Upper lobe of right lung (tissue), 1 donor: Measurements from ENCODE around the gene EML5. TPM values are rescaled to one million over a fixed set of nuclear protein-coding genes. Genes with fewer than 3 reads are reported as not detected.

ENCODE experiments used
- ATAC-seq: fragments of 200-7000 bp; cut with Tn5 transposase; one replicate; pipeline ENCODE4 v1.9.1; 2020; ENCODE audit warnings: mild to moderate bottlenecking, moderate library complexity
- DNase-seq: peaks from one replicate; pipeline ENCODE4 v3.0.0-alpha.2; 2020
- H3K27ac ChIP-seq: fragments of 200-600 bp; one replicate; pipeline ENCODE4 v1.8.0; 2022
- H3K27me3 ChIP-seq: fragments of 200-600 bp; one replicate; pipeline ENCODE4 v1.8.0; 2022; ENCODE audit warnings: mild to moderate bottlenecking
- H3K36me3 ChIP-seq: fragments of 200-600 bp; one replicate; pipeline ENCODE4 v1.8.0; 2022
- H3K4me1 ChIP-seq: fragments of 200-600 bp; one replicate; pipeline ENCODE4 v1.8.0; 2022
- H3K4me3 ChIP-seq: fragments of 200-600 bp; one replicate; pipeline ENCODE4 v1.8.0; 2022; ENCODE audit warnings: mild to moderate bottlenecking
- H3K9me3 ChIP-seq: fragments of 200-600 bp; one replicate; pipeline ENCODE4 v1.8.0; 2022
- CTCF ChIP-seq: fragments of 200-600 bp; IDR thresholded peaks from one replicate; pipeline ENCODE4 v1.8.0; 2022; ENCODE audit warnings: antibody characterized with exemption
- intact Hi-C: fragments of 100-400 bp; cut with DNase I; formaldehyde crosslinking; loops from one replicate; pipeline ENCODE4 v1.11.0; 2022
- total RNA-seq: library from RNA; stranded (reverse); fragmentation: NEBNext Ultra II Directional; extraction: Animal tissue kit (Norgen Biotek cat#: 25700); gene quantifications from one replicate; pipeline ENCODE4 v1.2.1, GENCODE V29; 2021
- donor health status: DM: no; HTN: yes; CAD: no; lungs with severe emphysema.

The EML5 gene
- total RNA-seq, 1 donor from 2014 or later = 2.3 TPM

DNA sequence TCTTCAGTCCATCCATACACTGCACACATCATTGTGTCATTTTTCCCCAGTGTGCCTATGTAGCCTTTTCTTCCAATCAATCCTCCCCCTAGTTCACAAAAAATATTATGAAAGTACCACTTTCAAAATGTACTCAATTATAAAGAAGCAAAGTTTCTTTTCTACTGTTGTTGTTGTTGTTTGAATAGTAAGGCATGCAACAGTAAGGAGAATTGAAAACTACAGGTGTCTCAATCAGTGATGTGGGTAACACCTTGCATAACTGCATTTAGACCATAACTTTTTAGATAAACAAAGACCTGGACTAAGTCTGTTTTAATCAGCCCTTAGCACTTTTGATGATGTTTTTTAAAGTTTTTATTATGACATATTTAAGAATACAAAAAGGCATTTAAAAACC is 104.4 kb downstream of the EML5 start:
- intact Hi-C loops = no loop called here
- ATAC-seq = no peak

GRCh38 chr14:88683119-88683518 is 109.6 kb downstream of the EML5 start:
- ATAC-seq = no peak
- Histone ChIP-seq H3K4me1 (no peaks in the 10 kb centered on the region), H3K27ac (no peak overlapping the region), H3K27me3 (no peaks in the 10 kb centered on the region), H3K9me3 (no peaks in the 10 kb centered on the region), H3K36me3 (no peaks in the 10 kb centered on the region), H3K4me3 (no peak overlapping the region)
- intact Hi-C loops = no loop called here
- no peak for TF ChIP-seq CTCF
- DNase-seq = no peak

More for the DNA sequence above, 104.4 kb downstream of the EML5 start:
- TF ChIP-seq CTCF = no peak
- Histone ChIP-seq H3K27me3 (no peaks in the 10 kb centered on the region), H3K36me3 (no peaks in the 10 kb centered on the region), H3K4me3 (no peak overlapping the region), H3K9me3 (no peaks in the 10 kb centered on the region), H3K4me1 (no peaks in the 10 kb centered on the region), H3K27ac (no peak overlapping the region)
- DNase-seq = no peak

DNA sequence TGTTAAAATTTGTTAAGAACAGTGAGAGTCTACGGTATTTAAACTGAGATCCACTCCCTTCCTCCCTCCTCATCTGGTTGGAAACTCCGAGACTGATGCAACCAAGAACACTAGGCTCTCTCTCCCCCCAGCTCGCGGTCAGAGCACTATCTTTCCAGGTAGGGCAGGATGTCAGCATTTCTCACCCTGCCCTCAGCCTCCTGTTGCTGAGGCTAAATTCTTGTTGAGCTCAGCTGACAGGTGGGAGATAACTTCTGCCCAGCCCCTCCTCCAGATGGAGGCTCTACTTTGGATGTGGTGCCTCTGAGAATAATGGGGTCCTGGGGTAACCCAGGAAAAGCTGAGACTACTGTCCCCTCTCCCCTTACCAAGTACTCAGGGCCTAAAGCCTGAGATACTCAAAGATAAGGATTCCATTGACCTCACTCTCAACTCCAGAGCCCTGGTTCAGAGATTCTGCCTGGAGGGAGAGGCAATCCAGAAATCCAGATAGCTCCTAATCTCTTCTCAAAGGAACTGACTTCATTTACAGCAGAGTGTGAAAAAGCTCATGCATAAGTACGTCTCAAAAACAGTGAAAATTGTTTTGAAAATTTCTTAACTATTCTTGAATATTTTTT is 110.1 kb downstream of the EML5 start:
- intact Hi-C loops = no loop called here
- Histone ChIP-seq H3K4me1 (no peaks in the 10 kb centered on the region), H3K9me3 (no peaks in the 10 kb centered on the region), H3K27me3 (no peaks in the 10 kb centered on the region), H3K36me3 (no peaks in the 10 kb centered on the region), H3K4me3 (no peak overlapping the region), H3K27ac (no peak overlapping the region)
- TF ChIP-seq CTCF = no peak
- ATAC-seq = no peak
- DNase-seq = no peak

GRCh38 chr14:88681755-88682494 is 110.8 kb downstream of the EML5 start:
- intact Hi-C loops = no loop called here

DNA sequence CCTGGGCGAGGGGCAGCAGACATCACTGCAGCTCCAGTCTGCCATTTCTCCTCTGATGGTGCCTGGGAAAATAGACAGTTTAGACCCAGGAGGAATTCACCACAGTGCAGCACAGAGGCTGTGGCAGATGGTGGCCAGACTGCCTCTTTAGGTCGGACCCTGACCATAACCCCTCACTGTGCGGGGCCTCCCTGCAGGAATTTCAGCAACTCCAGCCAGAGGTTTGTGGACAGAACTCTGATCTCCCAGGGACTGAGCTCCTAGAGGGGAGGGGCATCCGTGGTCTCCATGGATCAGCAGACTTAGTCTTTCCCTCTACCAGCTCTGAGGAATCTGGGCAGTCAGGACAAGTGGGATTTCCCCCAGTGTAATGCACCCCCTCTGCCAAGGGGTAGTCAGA is 123.4 kb downstream of the EML5 start:
- H3K36me3 ChIP-seq = no peaks in the 10 kb centered on the region
- H3K9me3 ChIP-seq = no peaks in the 10 kb centered on the region
- H3K27ac ChIP-seq = no peak overlapping the region
- TF ChIP-seq CTCF = no peak
- no peak for ATAC-seq
- intact Hi-C loops = no loop called here
- peaks cover 6% of the 10 kb centered on the region for H3K4me1 ChIP-seq
- no peaks in the 10 kb centered on the region for H3K27me3 ChIP-seq
- no peak overlapping the region for H3K4me3 ChIP-seq
- no peak for DNase-seq

More at GRCh38 chr14:88681755-88682494, 110.8 kb downstream of the EML5 start:
- Histone ChIP-seq H3K36me3 (no peaks in the 10 kb centered on the region), H3K27ac (no peak overlapping the region), H3K4me1 (no peaks in the 10 kb centered on the region), H3K9me3 (no peaks in the 10 kb centered on the region), H3K27me3 (no peaks in the 10 kb centered on the region), H3K4me3 (no peak overlapping the region)
- TF ChIP-seq CTCF = no peak
- no peak for DNase-seq
- ATAC-seq = no peak
